ENCODE data around the gene MET.
A peak's percentile ranks its signal among the peaks of the same experiment; 100 is the strongest.

GRCh38 chr7:116653204-116653603 lies 18.8 kb upstream of the MET start:
- no peak for TF ChIP-seq CTCF (IDR thresholded peaks at IDR 0.05)
- TF ChIP-seq POLR2A (IDR thresholded peaks at IDR 0.05), result no peak
- TF ChIP-seq POLR2AphosphoS5 (IDR thresholded peaks at IDR 0.05; ENCODE audit: insufficient read depth in 1 of 2, low read depth in 1 of 2), result peak in 1 of 2 donors; percentile 53
